SU-DHL-6 (cell line): ENCODE data around the gene GSS.
"Not testable (repeated sequence)": the region's sequence is repeated elsewhere in the genome, so short reads cannot be mapped to it uniquely, and the experiment has no call there.

Experiments used
- H2AFZ ChIP-seq: fragments of 200-600 bp; sonication (generic); 2 replicates; pipeline ENCODE4 v1.6.1; 2014; ENCODE audit warnings: low read depth, mild to moderate bottlenecking, moderate library complexity, mixed read lengths, antibody characterized with exemption, low read length; ENCODE audit not compliant: severe bottlenecking
- H3F3A ChIP-seq: fragments of 200-600 bp; shearing (Covaris generic); 2 replicates; pipeline ENCODE4 v1.6.0; 2016; ENCODE audit warnings: antibody characterized with exemption, mild to moderate bottlenecking; ENCODE audit not compliant: insufficient read depth
- H3K27ac ChIP-seq: fragments of 200-600 bp; sonication (generic); 2 replicates; pipeline ENCODE4 v1.5.1; 2016; ENCODE audit warnings: low read depth, mild to moderate bottlenecking, low read length, moderate library complexity, mixed read lengths
- H3K27me3 ChIP-seq: fragments of 200-600 bp; sonication (generic), shearing (Covaris generic); 2 replicates; pipeline ENCODE4 v1.6.0; 2014; ENCODE audit warnings: mild to moderate bottlenecking, low read length
- H3K36me3 ChIP-seq: fragments of 200-600 bp; sonication (generic); 2 replicates; pipeline ENCODE4 v1.6.1; 2014; ENCODE audit warnings: mild to moderate bottlenecking, low read length, mixed read lengths
- H3K4me2 ChIP-seq: fragments of 300-600, 200-600 bp; shearing (Covaris generic), sonication (generic); 2 replicates; pipeline ENCODE4 v1.6.0; 2014; ENCODE audit warnings: low read length, low read depth, mild to moderate bottlenecking; ENCODE audit not compliant: poor library complexity, severe bottlenecking
- H3K4me3 ChIP-seq: fragments of 200-600 bp; sonication (generic); 2 replicates; pipeline ENCODE4 v1.5.1; 2014; ENCODE audit warnings: antibody characterized with exemption, low read length, mild to moderate bottlenecking, mixed read lengths; ENCODE audit not compliant: insufficient read depth, poor library complexity, severe bottlenecking
- H3K79me2 ChIP-seq: fragments of 200-600 bp; sonication (generic); 2 replicates; pipeline ENCODE4 v1.6.1; 2014; ENCODE audit warnings: mild to moderate bottlenecking, low read length, moderate library complexity; ENCODE audit not compliant: insufficient read depth
- H3K9ac ChIP-seq: fragments of 200-600 bp; sonication (generic); 2 replicates; pipeline ENCODE4 v1.7.0; 2014; ENCODE audit warnings: mild to moderate bottlenecking, low read length
- H3K9me2 ChIP-seq: fragments of 200-600 bp; sonication (generic); replicated peaks from 2 replicates; pipeline ENCODE4 v1.6.1; 2014; ENCODE audit warnings: low read length; ENCODE audit not compliant: insufficient read depth
- H3K9me3 ChIP-seq: fragments of 200-600 bp; sonication (generic); 2 replicates; pipeline ENCODE4 v1.6.1; 2014; ENCODE audit warnings: low read length, mixed read lengths; ENCODE audit not compliant: insufficient read depth
- H4K20me1 ChIP-seq: fragments of 200-600 bp; sonication (generic); 2 replicates; pipeline ENCODE4 v1.6.1; 2014; ENCODE audit warnings: low read depth, mild to moderate bottlenecking, antibody characterized with exemption, low read length, moderate library complexity, mixed read lengths
- CTCF ChIP-seq: fragments of 200-600 bp; sonication (generic); IDR thresholded peaks from one replicate; pipeline ENCODE4 v1.5.1; 2017; ENCODE audit warnings: antibody characterized with exemption, mild to moderate bottlenecking, low read length, moderate library complexity; ENCODE audit not compliant: insufficient read depth, poor library complexity, severe bottlenecking
- EZH2phosphoT487 ChIP-seq: fragments of 200-600 bp; sonication (generic), shearing (Covaris generic); conservative IDR thresholded peaks from 2 replicates; pipeline ENCODE4 v1.6.1; 2018; ENCODE audit warnings: mild to moderate bottlenecking, antibody characterized with exemption, low read length, moderate library complexity, mixed read lengths

The GSS gene

GRCh38 chr20:34883087-34883688, 72.4 kb downstream of the GSS start:
- H3K9me3 ChIP-seq = no peaks in the 10 kb centered on the region
- no peaks in the 10 kb centered on the region for H4K20me1 ChIP-seq
- no peak for TF ChIP-seq CTCF
- TF ChIP-seq EZH2phosphoT487 = no peak
- no peaks in the 10 kb centered on the region for H3K27me3 ChIP-seq
- H3K4me3 ChIP-seq = no peak overlapping the region
- H3K9me2 ChIP-seq = no peaks in the 10 kb centered on the region
- no peaks in the 10 kb centered on the region for H3K36me3 ChIP-seq
- no peak overlapping the region for H3K9ac ChIP-seq
- H3K79me2 ChIP-seq = no peaks in the 10 kb centered on the region
- H3K27ac ChIP-seq = no peak overlapping the region
- H3K4me2 ChIP-seq = no peak overlapping the region
- H2AFZ ChIP-seq = no peak overlapping the region
- no peaks in the 10 kb centered on the region for H3F3A ChIP-seq

- no peaks in the 10 kb centered on the region for H3K9me3 ChIP-seq
- no peak overlapping the region for H3K4me3 ChIP-seq
- no peak overlapping the region for H2AFZ ChIP-seq
- no peaks in the 10 kb centered on the region for H3K36me3 ChIP-seq
- TF ChIP-seq CTCF (no peak), EZH2phosphoT487 (no peak)
- H4K20me1 ChIP-seq = no peaks in the 10 kb centered on the region
- H3F3A ChIP-seq = no peaks in the 10 kb centered on the region
- no peak overlapping the region for H3K27ac ChIP-seq
- H3K79me2 ChIP-seq = no peaks in the 10 kb centered on the region
- no peak overlapping the region for H3K4me2 ChIP-seq
- H3K9me2 ChIP-seq = no peaks in the 10 kb centered on the region
- H3K27me3 ChIP-seq = no peaks in the 10 kb centered on the region
- H3K9ac ChIP-seq = no peak overlapping the region
Measured at GRCh38 chr20:34881689-34882088, 73.9 kb downstream of the GSS start.

GRCh38 chr20:34880971-34881370, 74.6 kb downstream of the GSS start:
- H3K9me3 ChIP-seq, H3K4me2 ChIP-seq, H3K36me3 ChIP-seq, H3K79me2 ChIP-seq, H2AFZ ChIP-seq, H3F3A ChIP-seq, H3K9me2 ChIP-seq, H3K27me3 ChIP-seq, H3K27ac ChIP-seq, H4K20me1 ChIP-seq, H3K9ac ChIP-seq, H3K4me3 ChIP-seq: not testable (repeated sequence)

- H3K27ac ChIP-seq = no peak overlapping the region
- no peaks in the 10 kb centered on the region for H3K9me2 ChIP-seq
- no peak overlapping the region for H3K4me2 ChIP-seq
Measured at GRCh38 chr20:34880215-34880850, 75.3 kb downstream of the GSS start.

More at GRCh38 chr20:34880215-34880850, 75.3 kb downstream of the GSS start:
- H3F3A ChIP-seq = no peaks in the 10 kb centered on the region
- H3K27me3 ChIP-seq = no peaks in the 10 kb centered on the region
- no peak overlapping the region for H2AFZ ChIP-seq
- no peaks in the 10 kb centered on the region for H3K9me3 ChIP-seq
- no peaks in the 10 kb centered on the region for H4K20me1 ChIP-seq
- no peak overlapping the region for H3K4me3 ChIP-seq
- H3K9ac ChIP-seq = no peak overlapping the region
- H3K79me2 ChIP-seq = no peaks in the 10 kb centered on the region
- TF ChIP-seq EZH2phosphoT487 = no peak
- TF ChIP-seq CTCF = no peak
- H3K36me3 ChIP-seq = no peaks in the 10 kb centered on the region
